HG03521 (cell line): ENCODE data around the gene SMIM7.
"Not testable (repeated sequence)": the region's sequence is repeated elsewhere in the genome, so short reads cannot be mapped to it uniquely, and the experiment has no call there.

Source experiments
- ATAC-seq: cut with Tn5 transposase; IDR thresholded peaks from one replicate; pipeline ENCODE4 v1.9.1; 2021; ENCODE audit warnings: mild to moderate bottlenecking, moderate library complexity; ENCODE audit not compliant: unreplicated experiment

Gene SMIM7

GRCh38 chr19:16659832-16660708, at the start of gene SMIM7:
Gene SMIM7, minus strand, starts transcription at chr19:16660144. Its CDS starts 34 bp downstream, at chr19:16660110.
- peak; percentile 87 for ATAC-seq

GRCh38 chr19:16703677-16704076, 43.7 kb upstream of the SMIM7 start:
- ATAC-seq, result no peak

GRCh38 chr19:16702123-16702522, 42.2 kb upstream of the SMIM7 start:
- ATAC-seq, result no peak

- ATAC-seq, result no peak
Measured at GRCh38 chr19:16698914-16699313, 39.0 kb upstream of the SMIM7 start.

- no peak for ATAC-seq
Measured at GRCh38 chr19:16688084-16688483, 28.1 kb upstream of the SMIM7 start.

GRCh38 chr19:16684216-16684615, 24.3 kb upstream of the SMIM7 start:
- no peak for ATAC-seq

GRCh38 chr19:16682539-16682938, 22.6 kb upstream of the SMIM7 start:
- no peak for ATAC-seq

- ATAC-seq, result no peak
Measured at GRCh38 chr19:16679811-16680210, 19.9 kb upstream of the SMIM7 start.

- ATAC-seq, result no peak
Measured at GRCh38 chr19:16678498-16678897, 18.6 kb upstream of the SMIM7 start.

- ATAC-seq, result no peak
Measured at GRCh38 chr19:16677055-16677454, 17.1 kb upstream of the SMIM7 start.

- no peak for ATAC-seq
Measured at GRCh38 chr19:16676101-16676798, 16.3 kb upstream of the SMIM7 start.

- ATAC-seq, result not testable (repeated sequence)
Measured at GRCh38 chr19:16673839-16674238, 13.9 kb upstream of the SMIM7 start.

GRCh38 chr19:16673231-16673630, 13.3 kb upstream of the SMIM7 start:
- no peak for ATAC-seq

GRCh38 chr19:16671652-16672274, 11.8 kb upstream of the SMIM7 start:
- no peak for ATAC-seq

GRCh38 chr19:16670291-16670690, 10.3 kb upstream of the SMIM7 start:
- no peak for ATAC-seq

- ATAC-seq, result not testable (repeated sequence)
Measured at GRCh38 chr19:16668702-16669101, 8.8 kb upstream of the SMIM7 start.

GRCh38 chr19:16668176-16668575, 8.2 kb upstream of the SMIM7 start:
- no peak for ATAC-seq

GRCh38 chr19:16661480-16662034, 1.6 kb upstream of the SMIM7 start:
- no peak for ATAC-seq

- ATAC-seq, result peak; percentile 18
Measured at GRCh38 chr19:16660763-16661479, 977 bp upstream of the SMIM7 start, which contains the start of gene TMEM38A. Gene TMEM38A, plus strand, starts transcription at chr19:16661139. Its CDS starts 79 bp downstream, at chr19:16661218.

- ATAC-seq, result no peak
Measured at GRCh38 chr19:16659464-16659831, 496 bp downstream of the SMIM7 start.

GRCh38 chr19:16657384-16657783, 2.6 kb downstream of the SMIM7 start:
- ATAC-seq, result no peak
